Neutrophil (primary cell): ENCODE data around the gene ERGIC1.
"Not testable (repeated sequence)": the region's sequence is repeated elsewhere in the genome, so short reads cannot be mapped to it uniquely, and the experiment has no call there.

Experiments
- H3K27ac ChIP-seq: fragments of 200-600 bp; sonication (generic); 2 replicates; pipeline ENCODE4 v1.5.1; 2016; ENCODE audit warnings: mild to moderate bottlenecking, moderate library complexity
- H3K27me3 ChIP-seq: fragments of 200-600 bp; sonication (generic); 2 replicates; pipeline ENCODE4 v1.6.0; 2016; ENCODE audit warnings: mild to moderate bottlenecking
- H3K36me3 ChIP-seq: fragments of 200-600 bp; sonication (generic); 2 replicates; pipeline ENCODE4 v1.5.1; 2017
- H3K4me1 ChIP-seq, 2 experiments: fragments of 200-600 bp in 1 of 2; sonication (generic) in 1 of 2; 1 replicate in 1 of 2; 2 replicates in 1 of 2; pipeline versions ENCODE4 v1.5.1 to v1.6.1; 2013 to 2016; ENCODE audit warnings: low read depth in 1 of 2, low read length in 1 of 2, mild to moderate bottlenecking in 1 of 2, moderate library complexity in 1 of 2; ENCODE audit not compliant: control insufficient read depth in 1 of 2, insufficient read depth in 1 of 2
- H3K4me3 ChIP-seq, 2 experiments: fragments of 200-600 bp in 1 of 2; sonication (generic) in 1 of 2; 1 replicate in 1 of 2; 2 replicates in 1 of 2; pipeline ENCODE4 v1.5.1; 2013 to 2016; ENCODE audit warnings: low read depth in 1 of 2, low read length in 1 of 2, mild to moderate bottlenecking in 1 of 2, moderate library complexity in 1 of 2
- H3K9me3 ChIP-seq: fragments of 200-600 bp; sonication (generic); 2 replicates; pipeline ENCODE4 v1.5.1; 2016
- TF ChIP-seq, protein P1 (sequence below): fragments of 200-600 bp; sonication (generic); IDR thresholded peaks from 2 replicates; pipeline ENCODE4 v1.5.1; 2016; ENCODE audit warnings: antibody characterized with exemption

The ERGIC1 gene

DNA sequence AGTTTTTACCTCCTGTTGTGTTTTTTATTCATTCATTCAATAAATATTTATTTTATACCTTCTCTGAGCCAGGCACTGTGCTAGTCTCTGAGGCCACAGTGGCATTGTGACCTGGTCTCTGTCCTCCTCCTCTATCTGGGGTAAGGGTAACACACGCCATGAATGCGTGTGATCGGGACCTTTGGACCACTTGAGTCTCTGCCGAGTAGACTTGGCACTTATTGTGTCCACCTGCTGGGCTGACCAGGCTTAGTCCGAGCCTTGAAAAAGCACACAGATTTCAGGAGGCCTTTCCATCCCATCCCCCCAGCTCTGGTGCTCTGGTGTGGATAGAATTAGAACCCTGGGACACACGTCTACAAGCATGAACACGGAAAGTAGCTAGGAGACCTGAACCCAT, 58.7 kb downstream of the ERGIC1 start:
- H3K9me3 ChIP-seq: no peaks in the 10 kb centered on the region
- no peak overlapping the region for H3K4me3 ChIP-seq
- TF ChIP-seq, protein P1, sequence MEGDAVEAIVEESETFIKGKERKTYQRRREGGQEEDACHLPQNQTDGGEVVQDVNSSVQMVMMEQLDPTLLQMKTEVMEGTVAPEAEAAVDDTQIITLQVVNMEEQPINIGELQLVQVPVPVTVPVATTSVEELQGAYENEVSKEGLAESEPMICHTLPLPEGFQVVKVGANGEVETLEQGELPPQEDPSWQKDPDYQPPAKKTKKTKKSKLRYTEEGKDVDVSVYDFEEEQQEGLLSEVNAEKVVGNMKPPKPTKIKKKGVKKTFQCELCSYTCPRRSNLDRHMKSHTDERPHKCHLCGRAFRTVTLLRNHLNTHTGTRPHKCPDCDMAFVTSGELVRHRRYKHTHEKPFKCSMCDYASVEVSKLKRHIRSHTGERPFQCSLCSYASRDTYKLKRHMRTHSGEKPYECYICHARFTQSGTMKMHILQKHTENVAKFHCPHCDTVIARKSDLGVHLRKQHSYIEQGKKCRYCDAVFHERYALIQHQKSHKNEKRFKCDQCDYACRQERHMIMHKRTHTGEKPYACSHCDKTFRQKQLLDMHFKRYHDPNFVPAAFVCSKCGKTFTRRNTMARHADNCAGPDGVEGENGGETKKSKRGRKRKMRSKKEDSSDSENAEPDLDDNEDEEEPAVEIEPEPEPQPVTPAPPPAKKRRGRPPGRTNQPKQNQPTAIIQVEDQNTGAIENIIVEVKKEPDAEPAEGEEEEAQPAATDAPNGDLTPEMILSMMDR: no peak
- peaks cover 17 to 23% of the 10 kb centered on the region in 2 experiments for H3K4me1 ChIP-seq
- peak overlapping the region; percentile 19 for H3K27ac ChIP-seq
- H3K36me3 ChIP-seq: peaks cover 17% of the 10 kb centered on the region
- H3K27me3 ChIP-seq: no peaks in the 10 kb centered on the region

DNA sequence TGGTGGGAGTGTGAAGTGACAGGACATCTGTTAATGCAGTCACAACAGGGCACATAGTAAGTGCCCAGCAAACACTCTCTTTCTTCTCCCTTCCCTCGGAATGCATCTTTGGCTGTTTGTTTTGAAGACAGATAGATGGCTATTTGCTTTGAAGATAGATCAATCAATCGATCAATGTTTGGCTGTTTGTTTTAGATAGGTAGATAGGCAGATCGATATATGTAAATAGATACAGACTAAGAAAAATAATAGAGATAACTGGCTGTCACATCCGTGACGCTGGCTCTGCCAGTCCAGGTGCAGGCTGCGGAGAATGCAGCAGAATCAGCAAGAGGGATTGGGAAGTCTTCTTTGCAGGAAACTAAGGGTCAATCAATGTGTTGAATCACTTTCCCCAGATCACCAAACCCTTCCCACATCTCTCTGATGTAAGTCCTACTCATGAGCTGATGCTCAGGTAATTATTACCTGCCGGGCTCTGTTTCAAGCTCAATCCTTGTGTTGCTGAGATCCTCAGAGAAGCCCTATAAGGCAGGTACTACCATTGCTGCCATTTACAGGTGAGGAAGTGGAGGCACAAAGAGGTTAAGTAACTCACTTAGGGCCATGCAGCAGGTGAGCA, 60.8 kb downstream of the ERGIC1 start:
- no peaks in the 10 kb centered on the region for H3K9me3 ChIP-seq

DNA sequence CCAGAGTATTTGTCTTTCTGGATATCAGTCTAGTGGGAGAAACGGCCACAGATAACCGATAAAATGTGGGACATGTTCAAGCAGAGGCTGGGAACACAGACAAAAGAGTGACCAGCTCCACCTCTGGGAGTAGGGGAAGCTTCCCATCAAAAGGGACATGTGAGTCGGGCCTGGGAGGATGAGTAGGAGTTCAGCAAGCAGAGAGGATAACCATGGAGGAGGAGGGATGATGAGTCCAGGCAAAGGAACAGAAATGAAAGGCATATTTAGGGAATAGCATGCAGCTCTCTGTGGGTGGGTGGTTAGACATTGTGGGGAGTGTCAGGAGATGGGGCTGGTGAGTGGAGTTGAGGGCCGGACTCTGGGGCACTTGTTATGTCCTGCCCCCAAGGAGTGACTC, 61.5 kb downstream of the ERGIC1 start:
- peak overlapping the region; percentile 23 for H3K27ac ChIP-seq
- H3K27me3 ChIP-seq: no peaks in the 10 kb centered on the region
- peaks cover 7 to 12% of the 10 kb centered on the region in 2 experiments for H3K4me1 ChIP-seq
- H3K9me3 ChIP-seq: no peaks in the 10 kb centered on the region
- peaks cover 33% of the 10 kb centered on the region for H3K36me3 ChIP-seq
- TF ChIP-seq, protein P1: no peak
- H3K4me3 ChIP-seq: no peak overlapping the region

More for the DNA sequence above, 60.8 kb downstream of the ERGIC1 start:
- Histone ChIP-seq H3K4me3 (no peak overlapping the region), H3K27ac (no peak overlapping the region), H3K36me3 (peaks cover 27% of the 10 kb centered on the region), H3K27me3 (no peaks in the 10 kb centered on the region), H3K4me1 (peaks cover 7 to 12% of the 10 kb centered on the region in 2 experiments)
- TF ChIP-seq, protein P1: no peak

DNA sequence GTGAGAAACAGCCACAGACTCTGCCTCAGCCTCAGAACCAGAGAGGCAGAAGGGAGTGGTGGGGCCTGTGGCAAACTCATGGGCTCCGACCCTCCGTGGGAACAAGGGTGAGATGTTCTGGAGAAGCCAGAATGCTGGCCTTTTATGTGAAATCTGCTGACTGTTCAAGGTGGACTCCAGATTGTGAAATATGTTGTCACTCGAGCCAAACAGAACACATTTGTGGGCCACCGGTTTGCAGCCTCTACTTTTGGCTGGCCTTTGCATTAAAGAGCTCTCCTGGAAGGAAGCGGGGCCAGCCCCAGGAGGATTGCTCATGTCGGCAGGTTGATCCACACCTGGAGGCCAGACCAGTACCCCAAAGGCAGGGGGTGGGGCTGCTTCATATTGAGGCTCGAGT, 62.4 kb downstream of the ERGIC1 start:
- Histone ChIP-seq H3K4me1 (peaks cover 7 to 12% of the 10 kb centered on the region in 2 experiments), H3K27ac (peak overlapping the region; percentile 61), H3K36me3 (peaks cover 31% of the 10 kb centered on the region), H3K9me3 (no peaks in the 10 kb centered on the region), H3K4me3 (no peak overlapping the region), H3K27me3 (no peaks in the 10 kb centered on the region)
- TF ChIP-seq, protein P1: no peak

DNA sequence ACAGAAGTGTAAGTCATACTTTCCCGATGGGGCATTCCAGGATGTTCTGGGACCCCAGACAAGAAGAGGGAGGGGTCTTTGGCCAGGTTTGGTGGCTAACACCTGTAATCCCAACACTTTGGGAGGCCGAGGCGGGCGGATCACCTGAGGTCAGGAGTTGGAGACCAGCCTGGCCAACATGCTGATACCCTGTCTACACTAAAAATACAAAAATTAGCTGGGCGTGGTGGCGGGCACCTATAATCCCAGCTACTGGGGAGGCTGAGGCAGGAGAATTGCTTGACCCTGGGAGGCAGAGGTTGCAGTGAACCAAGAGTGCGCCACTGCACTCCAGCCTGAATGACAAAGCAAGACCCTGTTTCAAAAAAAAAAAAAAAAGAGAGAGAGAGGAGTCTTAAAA, 63.0 kb downstream of the ERGIC1 start:
- peaks cover 34% of the 10 kb centered on the region for H3K36me3 ChIP-seq
- not testable (repeated sequence) for H3K4me3 ChIP-seq, H3K27me3 ChIP-seq, H3K9me3 ChIP-seq
- H3K27ac ChIP-seq: peak overlapping the region; percentile 61
- peaks cover 7 to 12% of the 10 kb centered on the region in 2 experiments for H3K4me1 ChIP-seq

DNA sequence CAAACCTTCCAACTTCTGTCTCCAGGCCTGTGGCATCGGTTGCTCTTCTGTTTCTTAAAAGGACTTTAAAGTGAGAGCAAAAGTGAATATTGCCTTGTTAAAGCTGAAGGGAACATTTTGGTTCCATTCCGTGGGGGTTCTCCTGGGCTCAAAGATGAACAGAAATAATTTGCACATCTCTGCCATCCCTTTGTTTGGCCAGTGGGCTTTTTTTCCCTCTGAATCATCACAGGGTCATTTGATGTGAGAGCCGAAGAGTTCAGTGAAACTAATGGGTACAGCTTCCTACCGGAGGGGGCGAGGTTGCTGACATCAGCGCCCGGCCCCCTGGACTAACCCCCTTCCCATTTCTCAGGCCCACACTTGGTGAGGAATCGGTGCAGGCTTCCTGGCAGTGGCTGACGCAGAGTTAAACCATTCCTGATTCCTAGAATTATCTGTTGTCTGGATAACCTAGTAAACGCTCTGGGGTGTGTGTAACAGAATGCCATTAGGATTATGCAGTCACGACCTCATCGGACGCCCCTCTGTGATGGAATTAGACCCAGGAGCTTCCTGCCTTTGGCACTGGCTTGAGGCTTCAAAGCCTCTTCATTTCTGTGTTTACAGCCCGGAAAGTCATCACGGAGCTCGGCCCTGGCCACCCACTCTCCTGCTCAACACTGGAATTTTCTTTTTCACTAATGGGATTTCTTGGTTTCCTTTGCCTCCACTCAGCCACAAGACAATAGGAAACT, 63.6 kb downstream of the ERGIC1 start:
- Histone ChIP-seq H3K9me3 (no peaks in the 10 kb centered on the region), H3K27me3 (no peaks in the 10 kb centered on the region), H3K4me3 (no peak overlapping the region), H3K27ac (peak overlapping the region; percentile 61), H3K36me3 (peaks cover 37% of the 10 kb centered on the region), H3K4me1 (peaks cover 7 to 12% of the 10 kb centered on the region in 2 experiments)
- TF ChIP-seq, protein P1: no peak
